22Rv1 (cell line): ENCODE results near the gene PHF12.

ENCODE experiments used
- ZFX ChIP-seq: fragments of 450-650 bp; IDR thresholded peaks from 2 replicates; pipeline ENCODE4 v1.6.1; 2017; ENCODE audit warnings: antibody characterized with exemption, borderline replicate concordance
- TF ChIP-seq, protein P1 (sequence below): fragments of 450-650 bp; IDR thresholded peaks from 2 replicates; pipeline ENCODE4 v1.5.1; 2017; ENCODE audit warnings: mild to moderate bottlenecking

DNA sequence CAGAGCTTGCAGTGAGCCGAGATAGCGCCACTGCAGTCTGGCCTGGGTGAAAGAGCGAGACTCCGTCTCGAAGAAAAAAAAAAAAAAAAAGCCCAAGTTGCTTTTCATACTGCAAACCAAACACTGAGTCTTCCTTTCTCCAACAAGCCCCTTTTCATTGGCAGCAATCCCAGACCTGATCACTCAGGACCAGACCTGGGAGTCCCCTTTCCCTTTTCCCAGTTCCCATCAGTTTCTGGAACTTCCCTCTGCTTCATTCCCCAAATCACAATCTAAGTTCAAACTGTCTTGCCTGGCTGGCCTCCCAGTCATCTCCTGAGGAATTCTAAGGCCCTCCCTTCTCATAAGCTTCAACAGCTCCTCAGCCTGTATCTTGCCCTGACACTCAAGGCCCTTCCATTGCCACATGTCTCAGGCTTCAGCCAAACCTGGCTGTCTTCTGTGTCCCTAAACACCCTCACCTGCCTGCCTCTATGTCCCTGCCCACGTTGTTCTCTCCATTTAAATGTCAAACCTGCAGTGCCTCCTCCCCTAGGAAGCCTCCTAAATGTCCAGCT lies 11.8 kb upstream of the PHF12 start:
- TF ChIP-seq, protein P1, sequence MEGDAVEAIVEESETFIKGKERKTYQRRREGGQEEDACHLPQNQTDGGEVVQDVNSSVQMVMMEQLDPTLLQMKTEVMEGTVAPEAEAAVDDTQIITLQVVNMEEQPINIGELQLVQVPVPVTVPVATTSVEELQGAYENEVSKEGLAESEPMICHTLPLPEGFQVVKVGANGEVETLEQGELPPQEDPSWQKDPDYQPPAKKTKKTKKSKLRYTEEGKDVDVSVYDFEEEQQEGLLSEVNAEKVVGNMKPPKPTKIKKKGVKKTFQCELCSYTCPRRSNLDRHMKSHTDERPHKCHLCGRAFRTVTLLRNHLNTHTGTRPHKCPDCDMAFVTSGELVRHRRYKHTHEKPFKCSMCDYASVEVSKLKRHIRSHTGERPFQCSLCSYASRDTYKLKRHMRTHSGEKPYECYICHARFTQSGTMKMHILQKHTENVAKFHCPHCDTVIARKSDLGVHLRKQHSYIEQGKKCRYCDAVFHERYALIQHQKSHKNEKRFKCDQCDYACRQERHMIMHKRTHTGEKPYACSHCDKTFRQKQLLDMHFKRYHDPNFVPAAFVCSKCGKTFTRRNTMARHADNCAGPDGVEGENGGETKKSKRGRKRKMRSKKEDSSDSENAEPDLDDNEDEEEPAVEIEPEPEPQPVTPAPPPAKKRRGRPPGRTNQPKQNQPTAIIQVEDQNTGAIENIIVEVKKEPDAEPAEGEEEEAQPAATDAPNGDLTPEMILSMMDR, result no peak
- TF ChIP-seq ZFX, result no peak
